Neuron (in vitro differentiated cells): ENCODE data around the gene C3orf70.

Experiments
- H2AFZ ChIP-seq: one replicate; pipeline ENCODE4 v1.6.1; 2013; ENCODE audit warnings: low read depth, mild to moderate bottlenecking, inconsistent platforms, low read length, moderate library complexity
- H3K27me3 ChIP-seq: one replicate; pipeline ENCODE4 v1.6.1; 2013; ENCODE audit warnings: low read length; ENCODE audit not compliant: insufficient read depth
- H3K36me3 ChIP-seq: one replicate; pipeline ENCODE4 v1.6.1; 2013; ENCODE audit warnings: low read length; ENCODE audit not compliant: insufficient read depth
- H3K4me1 ChIP-seq: one replicate; pipeline ENCODE4 v1.6.1; 2013; ENCODE audit warnings: low read length; ENCODE audit not compliant: insufficient read depth
- H3K4me3 ChIP-seq: 2 replicates; pipeline ENCODE4 v1.5.1; 2013; ENCODE audit warnings: mild to moderate bottlenecking, low read length, moderate library complexity
- H3K9me3 ChIP-seq: one replicate; pipeline ENCODE4 v1.6.1; 2013; ENCODE audit warnings: low read length

C3orf70 gene

GRCh38 chr3:185090811-185091210 lies 62.0 kb downstream of the C3orf70 start:
- Histone ChIP-seq H3K9me3 (no peaks in the 10 kb centered on the region), H3K4me1 (no peaks in the 10 kb centered on the region), H3K27me3 (no peaks in the 10 kb centered on the region), H3K4me3 (no peak overlapping the region), H3K36me3 (no peaks in the 10 kb centered on the region), H2AFZ (no peak overlapping the region)

GRCh38 chr3:185089751-185090150 lies 63.1 kb downstream of the C3orf70 start:
- no peak overlapping the region for H2AFZ ChIP-seq
- no peak overlapping the region for H3K4me3 ChIP-seq
- no peaks in the 10 kb centered on the region for H3K36me3 ChIP-seq
- no peaks in the 10 kb centered on the region for H3K27me3 ChIP-seq
- no peaks in the 10 kb centered on the region for H3K4me1 ChIP-seq
- no peaks in the 10 kb centered on the region for H3K9me3 ChIP-seq

GRCh38 chr3:185089343-185089742 lies 63.5 kb downstream of the C3orf70 start:
- H3K4me3 ChIP-seq = no peak overlapping the region
- H2AFZ ChIP-seq = no peak overlapping the region
- H3K36me3 ChIP-seq = no peaks in the 10 kb centered on the region
- H3K9me3 ChIP-seq = no peaks in the 10 kb centered on the region
- no peaks in the 10 kb centered on the region for H3K27me3 ChIP-seq
- no peaks in the 10 kb centered on the region for H3K4me1 ChIP-seq

GRCh38 chr3:185087419-185087818 lies 65.4 kb downstream of the C3orf70 start:
- Histone ChIP-seq H3K4me1 (no peaks in the 10 kb centered on the region), H3K27me3 (no peaks in the 10 kb centered on the region), H3K4me3 (no peak overlapping the region), H2AFZ (no peak overlapping the region), H3K9me3 (no peaks in the 10 kb centered on the region), H3K36me3 (no peaks in the 10 kb centered on the region)

- Histone ChIP-seq H2AFZ (no peak overlapping the region), H3K4me3 (no peak overlapping the region), H3K36me3 (no peaks in the 10 kb centered on the region), H3K9me3 (no peaks in the 10 kb centered on the region), H3K4me1 (no peaks in the 10 kb centered on the region), H3K27me3 (no peaks in the 10 kb centered on the region)
These were observed 68.0 kb downstream of the C3orf70 start for GRCh38 chr3:185084901-185085300.

GRCh38 chr3:185084402-185084801 lies 68.5 kb downstream of the C3orf70 start:
- no peak overlapping the region for H3K4me3 ChIP-seq
- H3K4me1 ChIP-seq = no peaks in the 10 kb centered on the region
- no peak overlapping the region for H2AFZ ChIP-seq
- no peaks in the 10 kb centered on the region for H3K27me3 ChIP-seq
- no peaks in the 10 kb centered on the region for H3K9me3 ChIP-seq
- no peaks in the 10 kb centered on the region for H3K36me3 ChIP-seq

- no peak overlapping the region for H3K4me3 ChIP-seq
- no peak overlapping the region for H2AFZ ChIP-seq
- no peaks in the 10 kb centered on the region for H3K27me3 ChIP-seq
- H3K36me3 ChIP-seq = no peaks in the 10 kb centered on the region
- no peaks in the 10 kb centered on the region for H3K9me3 ChIP-seq
- H3K4me1 ChIP-seq = no peaks in the 10 kb centered on the region
These were observed 70.0 kb downstream of the C3orf70 start for GRCh38 chr3:185082829-185083228.

- Histone ChIP-seq H3K27me3 (no peaks in the 10 kb centered on the region), H2AFZ (no peak overlapping the region), H3K36me3 (no peaks in the 10 kb centered on the region), H3K4me1 (no peaks in the 10 kb centered on the region), H3K9me3 (no peaks in the 10 kb centered on the region), H3K4me3 (no peak overlapping the region)
These were observed 70.7 kb downstream of the C3orf70 start for GRCh38 chr3:185082149-185082548.

GRCh38 chr3:185081521-185081920 lies 71.3 kb downstream of the C3orf70 start:
- no peaks in the 10 kb centered on the region for H3K4me1 ChIP-seq
- no peak overlapping the region for H2AFZ ChIP-seq
- no peak overlapping the region for H3K4me3 ChIP-seq
- H3K36me3 ChIP-seq = no peaks in the 10 kb centered on the region
- H3K27me3 ChIP-seq = no peaks in the 10 kb centered on the region
- no peaks in the 10 kb centered on the region for H3K9me3 ChIP-seq

- H2AFZ ChIP-seq = no peak overlapping the region
- no peaks in the 10 kb centered on the region for H3K36me3 ChIP-seq
- no peaks in the 10 kb centered on the region for H3K9me3 ChIP-seq
- H3K4me1 ChIP-seq = no peaks in the 10 kb centered on the region
- no peaks in the 10 kb centered on the region for H3K27me3 ChIP-seq
- H3K4me3 ChIP-seq = no peak overlapping the region
These were observed 73.2 kb downstream of the C3orf70 start for GRCh38 chr3:185079625-185080024.

- Histone ChIP-seq H3K36me3 (no peaks in the 10 kb centered on the region), H2AFZ (no peak overlapping the region), H3K9me3 (no peaks in the 10 kb centered on the region), H3K27me3 (no peaks in the 10 kb centered on the region), H3K4me1 (no peaks in the 10 kb centered on the region), H3K4me3 (no peak overlapping the region)
These were observed 76.6 kb downstream of the C3orf70 start for GRCh38 chr3:185076219-185076618.

GRCh38 chr3:185075547-185075946 lies 77.3 kb downstream of the C3orf70 start:
- Histone ChIP-seq H3K4me3 (no peak overlapping the region), H3K36me3 (no peaks in the 10 kb centered on the region), H3K27me3 (no peaks in the 10 kb centered on the region), H3K9me3 (no peaks in the 10 kb centered on the region), H2AFZ (no peak overlapping the region), H3K4me1 (no peaks in the 10 kb centered on the region)

GRCh38 chr3:185071287-185071800 lies 81.5 kb downstream of the C3orf70 start:
- no peaks in the 10 kb centered on the region for H3K4me1 ChIP-seq
- H2AFZ ChIP-seq = no peak overlapping the region

GRCh38 chr3:185070491-185071286 lies 82.2 kb downstream of the C3orf70 start:
- Histone ChIP-seq H3K36me3 (no peaks in the 10 kb centered on the region), H3K27me3 (no peaks in the 10 kb centered on the region), H3K4me1 (no peaks in the 10 kb centered on the region)

More at GRCh38 chr3:185071287-185071800, 81.5 kb downstream of the C3orf70 start:
- Histone ChIP-seq H3K27me3 (no peaks in the 10 kb centered on the region), H3K9me3 (no peaks in the 10 kb centered on the region), H3K36me3 (no peaks in the 10 kb centered on the region), H3K4me3 (no peak overlapping the region)

More at GRCh38 chr3:185070491-185071286, 82.2 kb downstream of the C3orf70 start:
- Histone ChIP-seq H3K4me3 (no peak overlapping the region), H3K9me3 (no peaks in the 10 kb centered on the region), H2AFZ (no peak overlapping the region)
